NCI-H226 (cell line): ENCODE results near the gene CYB5D1.

Experiments used
- DNase-seq: peaks from one replicate; pipeline ENCODE4 v3.0.0-alpha.2; 2015

CYB5D1 gene

DNA sequence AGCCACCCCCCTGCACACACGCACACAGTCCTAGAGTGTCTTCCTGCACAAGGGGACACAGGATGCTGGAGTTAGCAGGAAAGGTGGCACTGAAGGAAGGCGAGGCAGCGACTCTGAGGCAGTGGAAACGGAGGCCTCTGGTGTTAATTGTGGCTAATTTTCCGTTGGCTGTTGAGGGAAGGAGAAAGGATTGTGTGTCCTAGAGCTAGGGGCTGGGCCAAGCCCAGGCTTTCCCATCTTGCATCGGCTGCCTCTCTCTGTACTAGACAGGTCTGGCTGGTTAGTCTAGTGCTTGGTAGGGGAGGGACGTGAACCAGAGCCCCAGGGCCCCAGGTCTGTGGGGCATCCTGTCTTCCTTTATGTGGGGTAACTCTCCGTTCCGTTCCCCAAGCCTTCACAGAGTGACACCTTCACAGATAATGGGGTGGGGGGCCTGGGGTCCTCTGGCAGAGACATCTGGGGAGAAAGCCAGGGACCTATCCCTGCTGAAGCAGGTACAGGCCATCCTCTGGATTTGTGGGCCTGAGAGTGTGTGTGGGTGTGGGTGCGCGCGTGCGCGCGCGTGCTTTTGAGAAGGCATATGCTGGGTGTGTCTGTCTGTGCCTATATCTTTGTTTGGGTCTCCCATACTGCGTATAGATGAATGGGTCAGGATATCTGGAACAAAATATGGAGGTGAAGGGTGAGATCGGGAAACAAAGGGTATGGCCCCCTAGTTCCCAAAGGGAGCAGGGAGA, 30.5 kb downstream of the CYB5D1 start, which contains the start of gene CHD3:
Gene CHD3 (plus strand): TSS at position 606 of the 737 bp plus-strand sequence. CDS start 212 bp downstream, outside the sequence.
- peak; percentile 2 for DNase-seq

DNA sequence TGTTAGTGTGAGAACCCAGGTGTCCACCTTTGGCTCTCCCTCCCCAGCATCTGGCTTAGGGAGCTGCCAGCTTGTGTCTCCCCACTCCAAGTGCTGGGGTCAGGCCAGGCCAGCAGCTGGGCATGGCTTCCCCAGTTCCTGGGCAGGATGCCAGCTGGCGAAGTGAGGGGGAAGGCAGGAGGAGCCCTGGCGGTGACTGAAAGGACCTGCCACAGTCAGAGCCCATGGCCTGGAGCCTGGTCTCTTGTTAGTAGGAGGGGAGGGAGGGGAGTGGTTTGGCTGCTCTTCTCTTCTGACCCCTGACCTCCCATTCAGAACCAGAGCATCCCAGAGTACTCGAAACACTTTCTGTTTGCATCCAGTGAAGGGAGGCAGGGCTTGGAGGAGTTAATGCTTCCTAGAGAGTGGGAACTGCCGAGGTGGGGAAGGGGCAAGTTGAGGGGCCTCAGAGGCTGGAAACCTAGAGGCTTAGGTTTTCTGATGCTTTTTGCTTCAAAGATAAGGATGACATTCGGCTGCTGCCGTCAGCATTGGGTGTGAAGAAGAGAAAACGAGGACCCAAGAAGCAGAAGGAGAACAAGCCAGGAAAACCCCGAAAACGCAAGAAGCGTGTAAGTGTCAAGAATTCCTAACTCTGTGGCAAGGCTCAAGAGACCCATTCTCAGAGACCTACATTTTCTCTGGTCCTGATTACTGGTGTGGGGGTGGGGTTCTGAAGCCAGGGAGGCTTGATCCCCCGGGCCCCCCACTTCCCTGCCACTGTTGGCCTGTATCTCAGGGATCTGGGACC, 31.6 kb downstream of the CYB5D1 start:
- peak; percentile 70 for DNase-seq

DNA sequence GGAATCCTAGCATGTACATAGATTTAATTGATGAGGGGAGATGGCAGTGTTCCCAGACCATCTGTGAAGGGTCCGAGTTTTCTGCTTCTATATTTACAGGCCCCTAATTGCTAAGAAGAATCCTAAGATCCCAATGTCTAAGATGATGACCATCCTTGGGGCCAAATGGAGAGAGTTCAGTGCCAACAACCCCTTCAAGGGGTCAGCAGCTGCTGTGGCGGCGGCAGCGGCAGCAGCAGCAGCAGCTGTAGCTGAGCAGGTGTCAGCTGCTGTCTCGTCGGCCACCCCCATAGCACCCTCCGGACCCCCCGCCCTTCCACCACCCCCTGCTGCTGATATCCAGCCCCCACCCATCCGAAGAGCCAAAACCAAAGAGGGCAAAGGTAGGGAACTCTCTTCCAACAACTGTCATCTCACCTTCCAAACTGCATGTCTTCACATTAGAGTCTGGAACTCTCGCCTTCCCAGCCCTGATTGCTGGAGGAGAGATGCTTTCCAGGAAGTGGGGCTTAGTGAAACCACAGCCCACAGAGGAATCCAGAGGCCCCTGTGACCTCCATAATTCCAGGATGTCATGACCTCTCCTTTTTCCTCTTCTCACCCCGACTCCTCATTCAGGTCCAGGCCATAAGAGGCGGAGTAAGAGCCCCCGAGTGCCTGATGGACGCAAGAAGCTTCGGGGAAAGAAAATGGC, 35.5 kb downstream of the CYB5D1 start:
- DNase-seq, result no peak

DNA sequence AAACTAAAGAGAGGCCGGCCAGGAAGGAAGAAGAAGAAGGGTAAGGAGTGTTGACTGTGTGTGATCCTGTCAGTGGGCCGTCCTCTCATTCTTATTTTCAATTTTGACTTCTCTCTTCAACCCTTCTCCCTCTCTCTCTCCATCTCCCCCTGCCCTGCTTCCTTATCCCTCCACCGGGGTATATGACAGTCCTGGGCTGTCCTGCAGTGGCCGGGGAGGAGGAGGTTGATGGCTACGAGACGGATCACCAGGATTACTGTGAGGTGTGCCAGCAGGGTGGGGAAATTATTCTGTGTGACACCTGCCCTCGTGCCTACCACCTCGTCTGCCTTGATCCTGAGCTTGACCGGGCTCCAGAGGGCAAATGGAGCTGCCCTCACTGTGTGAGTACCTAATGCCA, 36.4 kb downstream of the CYB5D1 start:
- no peak for DNase-seq

GRCh38 chr17:7894866-7895265, 37.1 kb downstream of the CYB5D1 start:
- no peak for DNase-seq

DNA sequence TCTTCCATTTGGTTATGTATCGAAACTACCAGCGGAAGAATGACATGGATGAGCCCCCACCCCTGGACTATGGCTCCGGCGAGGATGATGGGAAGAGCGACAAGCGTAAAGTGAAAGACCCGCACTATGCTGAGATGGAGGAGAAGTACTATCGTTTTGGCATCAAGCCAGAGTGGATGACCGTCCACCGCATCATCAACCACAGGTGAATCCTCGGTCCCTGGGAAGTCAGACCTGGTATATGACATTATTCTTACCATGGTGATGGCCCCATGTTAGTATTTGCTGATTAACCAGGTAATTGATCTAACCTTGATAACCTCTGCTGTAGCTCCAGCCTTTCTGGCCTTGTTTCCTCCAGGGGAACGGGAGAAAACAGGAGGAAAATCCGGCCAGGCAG, 39.3 kb downstream of the CYB5D1 start:
- no peak for DNase-seq

GRCh38 chr17:7897773-7898172, 40.0 kb downstream of the CYB5D1 start:
- DNase-seq, result peak; percentile 34

GRCh38 chr17:7903154-7904103, 45.6 kb downstream of the CYB5D1 start:
- no peak for DNase-seq

DNA sequence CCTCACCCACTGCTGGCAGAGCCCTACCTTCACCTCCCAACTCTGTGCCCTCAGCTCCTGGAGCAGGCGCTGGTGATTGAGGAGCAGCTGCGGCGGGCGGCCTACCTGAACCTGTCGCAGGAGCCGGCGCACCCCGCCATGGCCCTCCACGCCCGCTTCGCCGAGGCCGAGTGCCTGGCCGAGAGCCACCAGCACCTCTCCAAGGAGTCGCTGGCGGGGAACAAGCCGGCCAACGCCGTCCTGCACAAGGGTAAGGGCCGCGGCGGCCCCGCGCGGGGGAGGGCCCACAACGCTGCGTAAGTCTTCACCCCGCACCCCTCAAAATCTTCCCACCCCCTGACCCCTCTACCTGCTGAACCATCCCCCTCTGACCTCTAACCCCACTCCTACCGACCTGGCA, 51.3 kb downstream of the CYB5D1 start:
- no peak for DNase-seq

GRCh38 chr17:7910281-7910680, 52.5 kb downstream of the CYB5D1 start:
- DNase-seq, result no peak

- DNase-seq, result no peak
These were observed 52.9 kb downstream of the CYB5D1 start for GRCh38 chr17:7910711-7911110.

GRCh38 chr17:7911116-7911515, 53.3 kb downstream of the CYB5D1 start:
- DNase-seq, result no peak
